Osteocyte (in vitro differentiated cells): ENCODE results near the gene SLC12A4. TPM values are rescaled to one million over a fixed set of nuclear protein-coding genes. Genes with fewer than 3 reads are reported as not detected.

ENCODE experiments used
- DNase-seq: peaks from one replicate; pipeline ENCODE4 v3.0.0; 2021; ENCODE audit warnings: mixed read lengths; ENCODE audit not compliant: unreplicated experiment; ENCODE audit errors: extremely low spot score
- H3K27ac Mint-ChIP-seq: one replicate; pipeline ENCODE4 v1.8.0; 2021; ENCODE audit warnings: mild to moderate bottlenecking, mixed read lengths; ENCODE audit not compliant: unreplicated experiment
- H3K27me3 Mint-ChIP-seq: one replicate; pipeline ENCODE4 v1.8.0; 2021; ENCODE audit warnings: mixed read lengths; ENCODE audit not compliant: unreplicated experiment
- H3K36me3 Mint-ChIP-seq: one replicate; pipeline ENCODE4 v1.8.0; 2021; ENCODE audit warnings: mixed read lengths; ENCODE audit not compliant: unreplicated experiment
- H3K4me1 Mint-ChIP-seq: one replicate; pipeline ENCODE4 v1.8.0; 2021; ENCODE audit warnings: mixed read lengths; ENCODE audit not compliant: unreplicated experiment
- H3K4me3 Mint-ChIP-seq: one replicate; pipeline ENCODE4 v1.8.0; 2021; ENCODE audit warnings: mild to moderate bottlenecking, moderate library complexity, mixed read lengths; ENCODE audit not compliant: unreplicated experiment
- H3K9me3 Mint-ChIP-seq: one replicate; pipeline ENCODE4 v1.8.0; 2021; ENCODE audit warnings: mixed read lengths; ENCODE audit not compliant: unreplicated experiment
- CTCF ChIP-seq: fragments of 200-600 bp; sonication (generic); IDR thresholded peaks from 2 replicates; pipeline ENCODE4 v1.5.0; 2021; ENCODE audit warnings: antibody characterized with exemption, mild to moderate bottlenecking, moderate library complexity
- total RNA-seq: library from RNA; stranded (reverse); gene quantifications from 2 replicates; pipeline ENCODE4 v1.2.1, GENCODE V29; 2021

The SLC12A4 gene
- total RNA-seq, 1 donor from 2014 or later: 90.7 TPM

GRCh38 chr16:67967958-67968399 is 458 bp downstream of the SLC12A4 start:
- Mint-ChIP-seq H3K27me3 (no peaks in the 10 kb centered on the region), H3K4me3 (peak overlapping the region; percentile 96), H3K4me1 (peaks cover 34% of the 10 kb centered on the region), H3K36me3 (peaks cover 4% of the 10 kb centered on the region), H3K27ac (peak overlapping the region; percentile 95), H3K9me3 (no peaks in the 10 kb centered on the region)
- no peak for TF ChIP-seq CTCF
- no peak for DNase-seq

- no peak for DNase-seq
- Mint-ChIP-seq H3K4me1 (peaks cover 36% of the 10 kb centered on the region), H3K27ac (peak overlapping the region; percentile 95), H3K9me3 (no peaks in the 10 kb centered on the region), H3K36me3 (peaks cover 10% of the 10 kb centered on the region), H3K27me3 (no peaks in the 10 kb centered on the region), H3K4me3 (peak overlapping the region; percentile 96)
- no peak for TF ChIP-seq CTCF
Measured at GRCh38 chr16:67967183-67967957, 1.1 kb downstream of the SLC12A4 start.

GRCh38 chr16:67966549-67967182 is 1.8 kb downstream of the SLC12A4 start:
- H3K36me3 Mint-ChIP-seq: peaks cover 17% of the 10 kb centered on the region

GRCh38 chr16:67965668-67966548 is 2.5 kb downstream of the SLC12A4 start:
- Mint-ChIP-seq H3K27ac (peak overlapping the region; percentile 95), H3K4me1 (peaks cover 42% of the 10 kb centered on the region), H3K36me3 (peaks cover 21% of the 10 kb centered on the region), H3K4me3 (peak overlapping the region; percentile 96), H3K27me3 (no peaks in the 10 kb centered on the region), H3K9me3 (no peaks in the 10 kb centered on the region)
- no peak for TF ChIP-seq CTCF
- DNase-seq: no peak

More at GRCh38 chr16:67966549-67967182, 1.8 kb downstream of the SLC12A4 start:
- peak overlapping the region; percentile 95 for H3K27ac Mint-ChIP-seq
- H3K27me3 Mint-ChIP-seq: no peaks in the 10 kb centered on the region
- DNase-seq: no peak
- peak overlapping the region; percentile 96 for H3K4me3 Mint-ChIP-seq
- H3K4me1 Mint-ChIP-seq: peaks cover 36% of the 10 kb centered on the region
- H3K9me3 Mint-ChIP-seq: no peaks in the 10 kb centered on the region
- TF ChIP-seq CTCF: no peak
